NCI-H345 treated with DMSO at 0.1 percent for 48 hours (cell line): ENCODE results near the gene SERPINE2.

Experiments
- DNase-seq: peaks from one replicate; lab custom pipeline; 2025; ENCODE audit not compliant: unreplicated experiment; lab: John Stamatoyannopoulos, UW

The SERPINE2 gene

GRCh38 chr2:224039080-224039769 is at the start of gene SERPINE2:
Gene SERPINE2 (minus strand): TSS chr2:224039286. CDS start chr2:224001900, 37,386 bp downstream.
- DNase-seq: peak; percentile 65

GRCh38 chr2:224086226-224086914 is 47.3 kb upstream of the SERPINE2 start:
- DNase-seq: no peak

- no peak for DNase-seq
These were observed 46.7 kb upstream of the SERPINE2 start for GRCh38 chr2:224085811-224086210.

- no peak for DNase-seq
These were observed 46.2 kb upstream of the SERPINE2 start for GRCh38 chr2:224085246-224085645.

- DNase-seq: no peak
These were observed 45.3 kb upstream of the SERPINE2 start for GRCh38 chr2:224084266-224084892.

- no peak for DNase-seq
These were observed 44.6 kb upstream of the SERPINE2 start for GRCh38 chr2:224083638-224084037.

GRCh38 chr2:224078656-224079055 is 39.6 kb upstream of the SERPINE2 start:
- no peak for DNase-seq

GRCh38 chr2:224077773-224078507 is 38.9 kb upstream of the SERPINE2 start:
- DNase-seq: no peak

GRCh38 chr2:224075588-224075987 is 36.5 kb upstream of the SERPINE2 start:
- no peak for DNase-seq

GRCh38 chr2:224073676-224074075 is 34.6 kb upstream of the SERPINE2 start:
- DNase-seq: no peak

GRCh38 chr2:224072541-224073188 is 33.6 kb upstream of the SERPINE2 start:
- DNase-seq: no peak

- no peak for DNase-seq
These were observed 30.1 kb upstream of the SERPINE2 start for GRCh38 chr2:224069172-224069571.

GRCh38 chr2:224063298-224063648 is 24.2 kb upstream of the SERPINE2 start:
- no peak for DNase-seq

GRCh38 chr2:224062481-224063297 is 23.6 kb upstream of the SERPINE2 start:
- DNase-seq: no peak

- no peak for DNase-seq
These were observed 21.8 kb upstream of the SERPINE2 start for GRCh38 chr2:224060783-224061482.

GRCh38 chr2:224059178-224059577 is 20.1 kb upstream of the SERPINE2 start:
- DNase-seq: no peak

GRCh38 chr2:224058048-224058775 is 19.1 kb upstream of the SERPINE2 start:
- DNase-seq: no peak

- DNase-seq: no peak
These were observed 17.8 kb upstream of the SERPINE2 start for GRCh38 chr2:224056889-224057288.

GRCh38 chr2:224055101-224055500 is 16.0 kb upstream of the SERPINE2 start:
- DNase-seq: no peak
